Neural progenitor cell (in vitro differentiated cells): ENCODE measurements around the gene LAMA2.

Source experiments
- CTCF ChIP-seq: fragments of 200-600 bp; sonication (generic); IDR thresholded peaks from 2 replicates; pipeline ENCODE4 v1.5.1; 2017; ENCODE audit warnings: antibody characterized with exemption, mild to moderate bottlenecking
- EZH2 ChIP-seq: fragments of 200-600 bp; sonication (generic); IDR thresholded peaks from 2 replicates; pipeline ENCODE4 v1.6.1; 2017; ENCODE audit warnings: antibody characterized with exemption, mild to moderate bottlenecking, moderate library complexity
- EZH2phosphoT487 ChIP-seq: fragments of 200-600 bp; sonication (generic); IDR thresholded peaks from 2 replicates; pipeline ENCODE4 v1.6.1; 2017; ENCODE audit warnings: antibody characterized with exemption

- no peak for TF ChIP-seq CTCF
- TF ChIP-seq EZH2, result no peak
- TF ChIP-seq EZH2phosphoT487, result no peak
Measured at GRCh38 chr6:128882560-128882959, 378 bp upstream of the LAMA2 start.
